GM12875 (cell line): ENCODE results near the gene NFE2L1.
A peak's percentile ranks its signal among the peaks of the same experiment; 100 is the strongest.

Source experiments
- H3K4me3 ChIP-seq: one replicate; pipeline ENCODE4 v1.5.1; 2011; ENCODE audit warnings: low read depth, low read length, control low read depth
- TF ChIP-seq, protein P1 (sequence below): IDR thresholded peaks from 2 replicates; pipeline ENCODE4 v1.5.1; 2011; ENCODE audit warnings: low read depth, mild to moderate bottlenecking, control low read depth, inconsistent platforms, low read length, moderate library complexity, borderline replicate concordance; ENCODE audit not compliant: insufficient read depth

Gene NFE2L1

DNA sequence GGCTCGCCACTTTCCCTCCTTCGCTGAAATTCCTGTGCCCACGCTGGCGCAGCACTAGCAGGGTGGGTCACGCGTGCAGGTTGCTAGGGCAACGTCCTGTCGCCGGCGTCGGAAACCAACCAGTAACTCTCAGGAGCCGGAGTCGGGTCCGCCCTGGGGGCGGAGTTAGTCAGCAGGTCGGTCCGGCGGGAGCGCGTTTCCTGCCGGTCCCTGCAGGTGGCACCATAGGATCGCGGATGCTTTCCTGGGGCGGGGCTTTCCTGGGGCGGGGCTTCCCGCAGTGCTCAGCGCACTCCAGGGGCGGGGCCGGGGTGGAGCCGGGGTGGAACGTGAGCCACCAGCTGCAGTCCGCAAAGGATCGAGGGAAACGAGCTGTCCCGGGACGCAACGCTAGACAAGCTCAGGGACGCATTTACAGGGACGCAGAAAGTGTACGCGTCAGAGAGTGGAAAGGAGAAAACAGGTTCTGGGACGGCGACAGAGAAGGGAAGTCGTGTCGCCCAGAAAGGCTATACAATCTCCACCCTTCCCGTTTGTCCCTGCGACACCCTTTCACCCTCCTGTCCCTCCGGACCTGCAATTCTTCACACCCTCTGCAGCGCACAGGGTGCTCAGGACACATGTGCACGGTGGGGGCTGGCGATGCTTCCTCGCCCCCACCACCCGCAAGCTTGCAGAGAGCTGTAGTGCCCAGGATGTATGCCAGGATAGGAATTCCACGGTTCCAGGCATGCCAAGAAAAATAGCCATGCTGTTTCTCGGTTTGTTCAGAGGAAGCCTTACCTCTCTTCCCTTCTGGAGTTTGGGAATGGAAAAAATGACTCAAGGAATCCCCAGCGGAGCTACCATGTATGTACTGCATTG is 22.9 kb upstream of the NFE2L1 start:
- H3K4me3 ChIP-seq: peak overlapping the region; percentile 57
- TF ChIP-seq, protein P1, sequence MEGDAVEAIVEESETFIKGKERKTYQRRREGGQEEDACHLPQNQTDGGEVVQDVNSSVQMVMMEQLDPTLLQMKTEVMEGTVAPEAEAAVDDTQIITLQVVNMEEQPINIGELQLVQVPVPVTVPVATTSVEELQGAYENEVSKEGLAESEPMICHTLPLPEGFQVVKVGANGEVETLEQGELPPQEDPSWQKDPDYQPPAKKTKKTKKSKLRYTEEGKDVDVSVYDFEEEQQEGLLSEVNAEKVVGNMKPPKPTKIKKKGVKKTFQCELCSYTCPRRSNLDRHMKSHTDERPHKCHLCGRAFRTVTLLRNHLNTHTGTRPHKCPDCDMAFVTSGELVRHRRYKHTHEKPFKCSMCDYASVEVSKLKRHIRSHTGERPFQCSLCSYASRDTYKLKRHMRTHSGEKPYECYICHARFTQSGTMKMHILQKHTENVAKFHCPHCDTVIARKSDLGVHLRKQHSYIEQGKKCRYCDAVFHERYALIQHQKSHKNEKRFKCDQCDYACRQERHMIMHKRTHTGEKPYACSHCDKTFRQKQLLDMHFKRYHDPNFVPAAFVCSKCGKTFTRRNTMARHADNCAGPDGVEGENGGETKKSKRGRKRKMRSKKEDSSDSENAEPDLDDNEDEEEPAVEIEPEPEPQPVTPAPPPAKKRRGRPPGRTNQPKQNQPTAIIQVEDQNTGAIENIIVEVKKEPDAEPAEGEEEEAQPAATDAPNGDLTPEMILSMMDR: peak; percentile 84

DNA sequence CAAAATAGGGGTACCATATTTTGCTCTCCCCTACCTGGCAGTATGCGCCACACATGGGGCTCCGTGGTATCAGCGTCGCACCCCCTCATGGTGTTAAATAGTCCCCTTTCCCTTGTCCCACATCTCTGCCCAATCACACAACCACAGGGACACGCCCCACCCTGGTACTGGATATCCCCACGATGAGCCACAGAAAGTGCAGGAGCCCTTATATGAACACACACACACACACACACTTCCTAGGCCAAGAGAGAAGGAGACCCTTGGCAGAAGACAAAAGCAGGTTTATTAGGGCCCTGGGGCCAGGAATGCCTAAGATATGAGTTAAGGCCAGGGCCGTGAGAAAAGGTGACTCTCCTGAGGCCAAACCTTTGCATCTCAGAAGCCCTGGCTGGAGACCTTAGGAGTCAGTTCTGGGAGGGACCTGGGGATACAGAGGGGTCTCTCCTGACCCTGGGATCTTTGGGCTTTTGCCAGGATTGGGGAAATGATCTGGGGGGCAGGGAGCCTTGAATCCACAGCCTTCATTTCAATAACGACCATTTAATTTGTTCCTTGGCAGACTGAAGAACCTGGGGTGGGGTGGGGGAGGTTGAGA is 22.2 kb upstream of the NFE2L1 start:
- TF ChIP-seq, protein P1: no peak
- no peak overlapping the region for H3K4me3 ChIP-seq

DNA sequence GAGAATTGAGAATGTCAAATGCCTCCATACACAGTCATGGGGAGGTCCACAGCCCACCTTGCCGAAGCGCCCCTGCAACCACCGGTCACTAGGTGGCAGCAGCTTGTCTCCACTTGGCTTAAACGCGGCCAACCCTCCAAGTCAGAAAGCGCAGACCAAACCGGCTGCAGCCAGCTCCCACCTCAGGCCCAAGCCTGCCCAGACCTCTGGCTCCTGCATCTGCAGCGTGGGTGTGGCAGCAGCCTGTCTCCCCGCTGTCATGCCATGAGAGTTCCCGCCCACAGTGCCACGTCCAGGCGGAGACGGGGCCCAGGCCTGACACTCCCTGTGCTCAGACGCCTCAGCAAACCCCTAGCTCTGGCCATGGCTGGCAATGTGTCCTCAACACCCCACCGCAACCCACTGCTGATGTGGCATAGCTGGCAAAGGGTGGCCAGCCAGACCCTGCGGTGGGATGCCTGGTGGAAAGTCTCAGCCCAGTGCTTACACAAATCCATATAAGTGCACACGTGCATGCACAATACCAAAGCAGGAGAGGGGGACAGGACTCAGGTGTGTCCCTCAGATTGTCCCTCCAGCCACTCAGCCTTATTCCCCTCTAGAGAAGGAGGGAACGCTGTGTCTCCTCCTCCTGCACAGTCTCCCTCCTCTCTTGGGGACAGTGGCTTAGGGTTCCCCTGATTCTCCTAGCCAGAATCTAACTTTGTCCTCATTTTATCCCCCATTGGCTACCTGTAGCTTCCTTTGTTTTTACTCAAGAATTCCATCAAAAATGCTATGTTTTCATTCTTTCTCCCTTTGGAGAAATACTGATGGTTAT is 21.4 kb upstream of the NFE2L1 start:
- TF ChIP-seq, protein P1: peak; percentile 93
- no peak overlapping the region for H3K4me3 ChIP-seq

- TF ChIP-seq, protein P1: no peak
- H3K4me3 ChIP-seq: no peak overlapping the region
Observed at GRCh38 chr17:48027322-48027981, 20.7 kb upstream of the NFE2L1 start.

DNA sequence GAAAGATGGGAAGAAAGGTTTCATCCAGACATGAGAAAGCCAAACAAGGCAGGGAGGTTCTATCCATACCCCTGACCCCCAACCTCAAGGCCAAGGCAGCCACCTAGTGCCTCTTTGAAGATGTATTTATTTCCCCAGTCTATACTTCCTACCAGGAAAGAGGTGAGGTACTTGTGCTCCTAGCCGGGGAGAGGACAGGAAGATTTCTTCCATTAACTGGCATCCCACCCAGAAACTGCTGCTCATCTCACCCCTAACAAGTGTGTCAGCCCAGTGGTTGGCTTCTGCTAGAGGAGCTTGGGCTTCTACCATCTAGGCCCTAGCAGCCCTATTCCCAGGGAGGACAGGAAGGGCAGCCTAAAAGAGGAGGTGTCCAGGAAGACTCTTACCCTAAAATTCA is 19.4 kb upstream of the NFE2L1 start:
- no peak overlapping the region for H3K4me3 ChIP-seq
- TF ChIP-seq, protein P1: no peak

GRCh38 chr17:48030531-48030930 is 17.6 kb upstream of the NFE2L1 start:
- TF ChIP-seq, protein P1: no peak
- H3K4me3 ChIP-seq: no peak overlapping the region
